CD4-positive, alpha-beta T cell treated with Interleukin-15 for 4 hours (primary cell): ENCODE results near the gene ANKRD66.
A peak's percentile ranks its signal among the peaks of the same experiment; 100 is the strongest.
"Not testable (repeated sequence)": the region's sequence is repeated elsewhere in the genome, so short reads cannot be mapped to it uniquely, and the experiment has no call there.

Experiments
- DNase-seq: peaks from one replicate; pipeline ENCODE4 v3.0.0-alpha.2; 2020; ENCODE audit warnings: low spot score

Gene ANKRD66

DNA sequence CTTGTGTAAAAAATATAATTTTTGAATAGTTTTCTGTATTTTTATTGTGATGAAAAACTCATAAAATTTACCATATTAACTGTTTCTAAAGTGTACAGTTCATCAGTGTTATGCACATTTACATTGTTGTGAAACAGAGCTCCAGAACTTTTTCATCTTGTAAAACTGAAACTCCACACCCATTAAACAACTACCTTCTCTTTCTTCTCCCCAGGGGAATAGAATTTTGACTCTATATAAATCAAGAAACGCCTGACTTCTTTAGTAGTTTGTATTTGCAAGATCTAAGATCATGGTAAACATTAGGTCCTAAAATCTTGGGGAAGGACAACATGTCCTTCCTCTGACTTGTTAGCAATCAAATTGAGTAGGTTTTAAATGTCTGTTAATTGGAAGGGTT lies 9.1 kb downstream of the ANKRD66 start:
- DNase-seq, result no peak

DNA sequence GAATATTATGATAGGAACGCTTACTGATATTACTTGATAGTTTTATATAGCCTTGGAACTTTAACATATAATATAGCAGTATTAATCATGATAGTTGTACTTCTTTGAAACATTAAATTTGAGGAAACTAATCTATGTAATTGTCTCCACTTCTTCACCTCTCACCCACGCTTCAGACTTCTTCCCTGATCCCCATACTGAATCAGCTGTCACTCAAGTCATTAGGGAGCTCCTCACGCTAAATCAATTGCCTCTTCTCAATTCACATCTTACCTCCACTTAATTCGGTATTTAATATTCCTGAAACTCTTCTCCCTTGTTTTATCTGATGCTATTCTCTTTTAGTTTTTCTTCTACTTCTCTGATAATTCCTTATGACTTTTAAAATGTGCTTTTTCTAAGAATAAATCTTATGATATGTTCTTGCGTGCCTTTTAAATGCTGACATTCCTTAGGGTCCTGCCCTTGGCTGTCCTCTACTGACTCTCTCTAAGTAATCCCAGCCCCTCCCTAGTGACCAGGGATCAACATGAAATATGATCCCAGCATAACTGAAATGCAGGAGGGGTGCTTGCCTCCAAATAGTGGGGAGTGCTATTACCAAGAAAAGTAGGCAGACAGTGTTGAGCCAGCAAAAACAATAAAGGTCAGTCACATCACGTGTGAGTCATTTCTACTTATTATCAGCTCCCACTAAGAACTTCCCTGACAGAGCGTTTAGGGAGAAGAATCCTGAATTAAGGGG lies 9.9 kb downstream of the ANKRD66 start:
- DNase-seq, result no peak

- DNase-seq, result no peak
Observed at GRCh38 chr6:46757214-46757596, 10.5 kb downstream of the ANKRD66 start.

DNA sequence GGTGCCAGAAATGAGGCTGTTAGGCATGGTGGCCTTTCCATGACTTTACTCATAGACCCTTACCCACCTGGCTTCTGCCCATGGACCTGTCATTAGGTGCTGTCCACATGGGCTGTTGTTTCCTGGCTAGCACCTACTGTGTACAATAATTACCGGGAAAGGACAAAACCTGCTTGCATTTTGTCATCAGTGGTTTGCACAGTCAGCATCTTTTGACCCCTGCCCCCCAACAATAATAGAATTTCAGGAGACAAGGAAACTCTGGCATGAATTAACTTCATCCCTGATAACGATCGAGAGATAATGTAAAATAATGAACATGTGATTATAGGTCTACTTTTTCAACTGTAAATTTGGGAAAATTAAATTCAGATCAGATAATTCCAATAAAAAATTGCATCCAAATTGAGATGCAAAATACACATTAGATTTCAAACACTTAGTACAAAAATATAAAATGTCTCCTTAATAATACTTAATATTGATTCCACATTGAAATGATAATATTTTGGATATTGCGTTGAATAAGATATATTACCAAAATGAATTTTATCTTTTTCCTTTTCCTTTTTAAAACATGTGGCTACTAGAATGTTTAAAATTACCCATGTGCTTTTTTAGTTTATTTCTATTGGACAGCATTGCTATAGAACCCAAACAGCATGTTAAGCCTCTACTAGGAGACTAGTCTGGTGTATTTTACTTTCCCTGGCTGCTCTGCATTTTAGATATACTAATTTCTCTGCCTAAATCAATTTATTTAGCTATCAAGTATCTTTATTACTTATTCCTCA lies 12.4 kb downstream of the ANKRD66 start:
- DNase-seq, result no peak

DNA sequence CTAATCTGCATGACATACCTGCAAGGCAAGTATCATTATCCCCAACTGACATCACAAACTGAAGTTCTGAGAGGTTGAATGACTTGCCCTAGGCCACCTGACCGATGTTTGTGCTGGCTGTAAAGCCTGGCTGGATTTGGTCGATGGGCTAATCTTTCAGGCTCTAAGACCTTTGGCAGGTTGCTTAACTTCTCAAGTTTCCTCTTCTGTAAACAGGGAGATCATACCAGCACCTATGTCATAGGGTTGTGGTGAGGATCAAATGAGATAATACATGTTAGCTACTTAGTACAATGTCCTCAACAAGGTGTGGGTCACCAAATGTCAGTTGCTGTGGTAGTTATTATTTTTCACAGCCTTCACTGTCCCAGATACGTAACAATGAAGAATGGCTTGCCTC lies 14.2 kb downstream of the ANKRD66 start:
- no peak for DNase-seq

- DNase-seq, result no peak
Observed at GRCh38 chr6:46763466-46763865, 16.7 kb downstream of the ANKRD66 start.

DNA sequence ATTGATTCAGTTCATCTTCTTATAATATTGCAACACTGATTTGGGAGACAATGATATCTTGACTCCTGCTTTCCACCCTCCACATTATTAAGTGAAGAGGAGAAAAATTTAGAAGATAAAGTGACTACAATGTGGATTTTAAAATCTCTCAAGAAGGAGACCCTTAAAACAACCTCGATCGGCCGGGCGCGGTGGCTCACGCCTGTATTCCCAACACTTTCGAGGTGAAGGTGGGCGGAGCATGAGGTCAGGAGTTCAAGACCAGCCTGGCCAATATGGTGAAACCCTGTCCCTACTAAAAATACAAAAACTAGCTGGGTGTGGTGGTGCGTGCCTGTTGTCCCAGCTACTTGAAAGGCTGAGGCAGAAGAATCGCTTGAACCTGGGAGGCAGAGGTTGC lies 17.5 kb downstream of the ANKRD66 start:
- not testable (repeated sequence) for DNase-seq

- no peak for DNase-seq
Observed at GRCh38 chr6:46764961-46765360, 18.2 kb downstream of the ANKRD66 start.

DNA sequence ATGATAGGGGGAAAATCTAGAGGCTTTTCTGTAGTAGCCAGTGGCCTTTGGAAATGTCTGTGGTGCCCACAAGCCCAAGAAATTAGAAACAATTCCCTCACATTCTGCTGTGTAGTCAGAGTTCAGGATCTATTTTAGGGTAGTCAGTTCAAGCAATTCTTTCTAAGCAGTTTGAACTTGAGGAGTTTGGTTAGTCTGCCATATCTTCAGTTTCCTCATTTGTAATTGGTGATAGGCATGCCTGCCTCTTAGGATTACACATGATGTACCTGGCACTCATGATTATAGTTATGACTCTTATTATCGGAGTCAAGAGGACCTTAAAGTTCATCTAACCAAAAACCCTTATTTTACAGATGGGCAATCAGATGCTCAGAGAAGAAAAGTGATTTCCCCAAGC lies 25.3 kb downstream of the ANKRD66 start:
- no peak for DNase-seq

DNA sequence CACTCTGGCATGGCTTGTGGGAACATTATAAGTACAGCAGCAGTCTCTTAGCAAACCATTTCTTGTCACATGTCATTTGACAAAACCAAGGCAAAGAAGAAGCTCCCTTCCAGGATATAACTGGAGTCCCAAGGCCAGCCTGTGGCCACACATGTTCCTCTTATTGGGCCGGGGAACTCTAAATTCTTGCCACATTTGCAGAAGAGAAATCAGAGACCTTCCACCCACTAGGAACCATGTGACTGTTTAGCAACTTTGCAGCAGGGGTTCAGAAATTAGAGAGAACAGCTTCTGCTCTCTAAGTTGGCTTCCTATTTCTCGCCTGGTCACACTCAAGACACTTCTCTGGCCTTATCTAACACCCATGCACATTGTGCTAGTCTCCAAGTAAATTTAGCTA lies 26.0 kb downstream of the ANKRD66 start:
- DNase-seq, result peak; percentile 4

DNA sequence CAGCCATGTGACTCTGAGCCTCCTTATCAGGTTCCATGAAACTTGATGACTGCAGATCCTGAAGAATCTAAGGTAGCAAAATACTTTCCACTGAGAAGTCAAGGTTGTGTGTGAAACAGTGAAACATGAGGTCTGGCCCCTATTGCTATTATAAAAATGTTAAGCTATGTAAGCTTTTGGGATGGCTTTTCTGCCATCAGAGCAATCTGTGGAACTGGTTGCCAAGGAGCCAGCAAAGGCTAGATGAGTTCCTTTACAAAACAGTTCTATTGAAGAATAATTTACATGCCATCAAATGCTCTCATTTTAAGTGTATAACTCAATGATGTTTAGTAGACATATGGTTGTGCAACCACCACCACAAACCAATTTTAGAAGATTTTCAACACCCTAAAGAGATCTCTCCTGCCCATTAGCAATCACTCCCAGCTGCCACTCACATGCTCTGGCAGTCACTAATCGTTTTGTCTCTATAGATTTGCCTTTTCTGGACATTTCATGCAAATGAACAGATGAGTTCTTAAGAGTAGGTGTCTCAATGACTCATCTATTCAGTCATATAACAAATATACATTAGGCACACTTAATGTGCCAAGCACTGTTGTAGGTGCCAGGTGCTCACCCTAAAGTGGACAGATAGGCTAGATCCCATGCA lies 26.6 kb downstream of the ANKRD66 start:
- DNase-seq, result no peak

DNA sequence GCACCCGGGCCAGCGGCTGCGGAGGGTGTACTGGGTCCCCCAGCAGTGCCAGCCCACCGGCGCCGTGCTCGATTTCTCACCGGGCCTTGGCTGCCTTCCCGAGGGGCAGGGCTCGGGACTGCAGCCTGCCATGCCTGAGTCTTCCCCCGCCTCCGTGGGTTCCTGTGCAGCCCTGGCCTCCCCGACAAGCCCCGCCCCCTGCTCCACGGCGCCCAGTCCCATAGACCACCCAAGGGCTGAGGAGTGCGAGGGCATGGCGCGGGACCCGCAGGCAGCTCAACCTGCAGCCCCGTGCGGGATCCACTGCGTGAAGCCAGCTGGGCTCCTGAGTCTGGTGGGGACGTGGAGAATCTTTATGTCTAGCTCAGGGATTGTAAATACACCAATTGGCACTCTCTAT lies 28.0 kb downstream of the ANKRD66 start:
- not testable (repeated sequence) for DNase-seq

GRCh38 chr6:46776070-46776712 lies 29.5 kb downstream of the ANKRD66 start:
- no peak for DNase-seq

GRCh38 chr6:46777476-46778346 lies 31.0 kb downstream of the ANKRD66 start:
- DNase-seq, result no peak

DNA sequence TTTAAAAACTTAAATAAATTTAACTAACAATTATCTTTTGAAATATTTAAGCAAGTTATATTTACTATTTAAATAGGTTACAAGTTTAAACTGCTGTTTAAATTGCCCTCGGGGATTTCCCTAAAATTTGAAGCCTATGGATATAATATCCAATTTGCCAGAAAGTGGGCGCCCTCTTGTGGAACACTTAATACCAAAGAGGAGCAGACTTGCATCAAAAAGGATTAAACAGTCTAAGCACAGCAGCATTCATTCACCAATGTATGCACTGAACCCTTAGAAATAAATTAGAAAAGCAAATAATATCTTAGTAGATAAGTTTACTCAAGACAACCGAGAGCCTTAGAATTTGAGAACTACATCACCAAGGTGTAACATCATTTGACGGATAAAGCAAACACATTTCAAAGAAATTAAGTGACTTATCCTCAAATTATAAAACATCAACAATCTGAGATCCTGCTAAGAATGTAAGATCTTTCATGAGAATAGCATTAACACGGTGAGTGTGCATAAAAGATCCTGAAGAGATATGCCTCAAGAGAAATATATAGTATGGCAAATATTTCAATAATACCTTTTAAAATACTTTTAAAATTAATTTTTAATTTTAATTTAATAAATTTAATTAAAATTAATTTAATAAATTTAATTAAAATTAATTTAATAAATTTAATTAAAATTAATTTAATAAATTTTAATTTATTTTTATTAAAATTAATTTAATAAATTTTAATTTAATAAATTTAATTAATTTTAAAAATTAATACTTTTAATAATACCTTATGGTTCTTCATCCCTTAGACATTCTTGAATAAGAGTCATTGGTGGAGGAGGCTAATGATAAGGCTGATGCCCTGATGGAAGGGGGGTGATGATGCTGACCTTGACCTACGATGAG lies 35.0 kb downstream of the ANKRD66 start:
- DNase-seq, result peak; percentile 2

DNA sequence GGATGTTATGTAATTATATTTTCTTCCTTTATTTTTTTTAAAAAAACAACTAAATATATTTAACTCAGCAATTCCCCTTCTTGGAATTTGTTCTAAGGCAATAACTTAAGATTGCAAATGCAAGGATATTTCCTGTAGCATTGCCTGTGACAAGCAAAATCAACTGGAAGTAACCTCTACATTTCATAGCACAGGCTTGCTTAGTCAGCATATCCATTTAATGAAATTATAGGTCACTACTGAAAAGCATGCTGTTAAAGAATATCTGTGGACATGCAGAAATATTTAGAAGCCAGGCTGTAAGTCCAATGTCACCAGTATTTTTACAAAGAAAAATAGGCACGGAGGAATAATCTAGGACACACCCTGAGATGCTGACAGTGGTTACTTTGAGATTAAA lies 37.8 kb downstream of the ANKRD66 start:
- DNase-seq, result no peak

DNA sequence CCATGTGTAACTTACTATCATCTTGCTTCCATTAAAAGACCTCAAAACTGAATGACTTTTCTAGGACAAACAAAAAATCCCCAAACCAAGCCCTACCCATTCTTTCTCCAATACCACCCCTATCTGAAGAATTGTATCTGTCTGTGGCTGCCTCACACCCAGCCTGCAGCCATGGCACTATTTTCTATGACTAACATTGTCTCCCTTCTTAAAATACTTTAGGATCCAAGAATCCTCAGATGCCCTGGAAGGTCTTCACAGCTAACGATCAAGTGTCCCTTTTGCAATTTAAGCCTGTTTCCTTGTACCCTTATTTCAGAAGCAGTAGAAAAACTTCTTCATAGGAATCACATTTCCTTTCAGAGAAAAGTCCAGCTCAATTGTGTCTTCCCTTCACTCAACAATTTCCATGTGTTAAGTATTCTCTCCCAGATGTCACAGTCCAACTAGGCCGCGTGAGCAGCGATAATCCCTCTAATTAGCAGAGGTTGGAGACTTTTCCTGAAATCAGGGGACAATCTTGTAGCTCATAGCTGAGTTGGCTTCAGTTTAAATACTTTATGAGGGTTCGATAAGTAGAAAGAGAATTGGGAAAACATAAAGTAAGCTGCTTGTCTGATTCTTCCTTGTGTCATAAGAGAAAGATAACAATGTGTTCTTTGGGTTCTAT lies 41.3 kb downstream of the ANKRD66 start:
- DNase-seq, result no peak

DNA sequence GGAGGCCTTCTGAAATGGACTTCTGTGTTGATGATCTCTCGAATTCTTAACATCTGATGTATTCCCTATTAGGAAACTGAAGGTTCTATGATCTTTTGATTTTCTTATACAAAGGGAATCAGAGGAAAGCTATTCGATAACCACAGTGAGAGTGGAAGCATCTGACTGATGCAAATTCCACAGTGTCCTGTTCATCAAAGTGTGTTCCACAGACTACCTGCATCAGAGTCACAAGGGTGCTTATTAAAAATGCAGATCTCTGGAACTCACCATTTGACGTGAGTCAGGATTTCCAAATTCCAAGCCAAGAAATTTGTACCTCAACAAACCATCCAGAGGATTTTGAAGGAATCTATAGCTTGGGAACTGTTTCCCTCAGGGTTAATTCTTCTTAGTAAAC lies 42.1 kb downstream of the ANKRD66 start:
- no peak for DNase-seq

- no peak for DNase-seq
Observed at GRCh38 chr6:46789434-46790354, 43.0 kb downstream of the ANKRD66 start.
